ENCODE results near the gene NUTM2F.
"Not testable (repeated sequence)": the region's sequence is repeated elsewhere in the genome, so short reads cannot be mapped to it uniquely, and the experiment has no call there.

The NUTM2F gene, protein sequence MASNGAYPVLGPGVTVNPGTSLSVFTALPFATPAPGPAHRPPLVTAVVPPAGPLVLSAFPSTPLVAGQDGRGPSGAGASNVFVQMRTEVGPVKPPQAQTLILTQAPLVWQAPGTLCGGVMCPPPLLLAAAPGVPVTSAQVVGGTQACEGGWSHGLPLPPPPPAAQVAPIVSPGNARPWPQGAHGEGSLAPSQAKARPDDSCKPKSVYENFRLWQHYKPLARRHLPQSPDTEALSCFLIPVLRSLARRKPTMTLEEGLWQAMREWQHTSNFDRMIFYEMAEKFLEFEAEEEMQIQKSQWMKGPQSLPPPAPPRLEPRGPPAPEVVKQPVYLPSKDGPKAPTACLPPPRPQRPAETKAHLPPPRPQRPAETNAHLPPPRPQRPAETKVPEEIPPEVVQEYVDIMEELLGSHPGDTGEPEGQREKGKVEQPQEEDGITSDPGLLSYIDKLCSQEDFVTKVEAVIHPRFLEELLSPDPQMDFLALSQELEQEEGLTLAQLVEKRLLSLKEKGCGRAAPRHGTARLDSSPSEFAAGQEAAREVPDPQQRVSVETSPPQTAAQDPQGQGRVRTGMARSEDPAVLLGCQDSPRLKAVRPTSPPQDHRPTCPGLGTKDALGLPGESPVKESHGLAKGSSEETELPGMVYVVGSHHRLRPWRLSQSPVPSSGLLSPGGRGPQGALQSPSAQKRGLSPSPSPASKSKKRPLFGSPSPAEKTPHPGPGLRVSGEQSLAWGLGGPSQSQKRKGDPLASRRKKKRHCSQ

DNA sequence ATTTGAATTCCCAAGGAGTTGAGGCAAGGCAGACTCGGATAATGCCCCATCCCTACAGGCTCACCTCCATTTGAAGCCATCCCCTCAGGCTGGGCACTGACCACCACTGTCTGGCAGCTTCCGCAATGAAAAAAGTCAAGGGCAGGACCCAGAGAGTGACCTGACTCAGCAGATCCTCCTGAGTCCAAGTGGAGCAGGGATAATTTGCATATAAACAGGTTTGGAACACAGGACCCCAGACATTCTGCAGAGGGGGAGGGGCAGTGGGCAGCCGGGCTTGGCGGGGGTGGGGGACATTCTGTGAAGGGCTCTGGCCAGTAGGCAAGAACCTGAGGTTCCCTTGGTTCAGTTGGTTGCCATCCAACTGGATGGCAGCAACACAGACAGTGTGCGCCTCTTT is at the start of gene NUTM2F:
TSS of gene NUTM2F (minus strand) at position 101 of the 400 bp plus-strand sequence. CDS start at position 80, 21 bp downstream.
- DNase-seq (ENCODE audit: low read depth), result not testable (repeated sequence)

DNA sequence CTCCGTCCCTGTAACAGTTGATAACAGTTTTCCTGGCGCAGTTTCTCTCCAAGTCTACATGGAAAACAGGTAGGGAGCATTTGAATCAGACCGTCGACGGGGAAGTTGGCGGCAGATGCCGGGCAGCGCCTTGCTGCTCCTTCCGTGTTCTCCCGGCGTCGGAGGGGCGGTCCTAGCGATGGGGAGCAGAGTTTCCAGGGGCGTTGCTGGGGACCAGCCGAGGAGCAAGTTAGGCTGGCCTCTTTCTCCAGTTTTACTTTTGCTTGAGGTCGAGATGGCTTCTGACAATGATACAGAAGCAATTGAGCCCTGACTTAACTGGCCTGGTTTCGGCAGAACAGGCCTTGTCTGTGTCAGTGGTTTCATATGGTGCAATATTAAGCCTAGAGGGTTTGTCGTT is 46.8 kb upstream of the NUTM2F start:
- DNase-seq (ENCODE audit: low read depth), result not testable (repeated sequence)

DNA sequence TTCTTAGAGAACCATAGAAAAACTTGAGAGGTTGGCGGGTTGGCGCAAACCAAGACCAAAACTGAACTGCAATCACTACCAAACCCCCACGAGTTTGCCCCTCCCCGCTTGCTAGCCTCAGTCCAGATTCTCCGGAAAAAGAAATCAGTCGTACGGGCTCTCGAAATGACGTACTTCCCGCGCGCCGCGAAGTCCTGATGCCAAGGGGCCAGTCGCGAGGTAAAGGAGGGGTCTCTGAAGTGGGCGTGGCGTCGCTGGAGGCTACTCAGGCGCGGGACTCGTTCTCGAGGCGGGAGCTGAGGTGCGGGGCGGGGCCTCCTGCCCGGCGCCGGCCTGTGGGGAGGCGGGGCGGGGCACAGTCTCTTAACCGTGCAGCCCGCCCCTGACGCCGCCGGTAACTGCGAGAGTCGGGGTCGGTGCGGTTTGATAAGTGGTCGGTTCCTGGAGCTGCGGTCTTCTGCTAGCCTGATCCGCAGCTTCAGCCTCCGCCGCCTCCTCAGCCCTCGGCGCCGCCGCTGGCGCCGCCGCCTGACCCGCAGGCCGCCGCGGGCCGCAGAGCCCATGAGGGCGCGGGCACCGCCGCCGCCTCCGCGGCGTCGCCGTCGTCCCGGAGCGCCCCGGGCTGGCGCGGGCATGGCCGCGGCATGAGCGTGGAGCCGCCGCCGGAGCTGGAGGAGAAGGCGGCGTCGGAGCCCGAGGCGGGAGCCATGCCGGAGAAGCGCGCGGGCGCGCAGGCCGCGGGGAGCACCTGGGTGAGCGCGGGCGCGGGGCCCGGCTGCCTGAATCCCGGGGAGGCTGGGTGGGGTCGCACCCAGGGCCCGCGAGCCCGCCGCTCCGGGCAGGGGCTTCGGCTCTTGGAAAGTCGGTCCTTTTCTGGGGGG is 46.0 kb upstream of the NUTM2F start:
- DNase-seq (ENCODE audit: low read depth), result peak; percentile 76

DNA sequence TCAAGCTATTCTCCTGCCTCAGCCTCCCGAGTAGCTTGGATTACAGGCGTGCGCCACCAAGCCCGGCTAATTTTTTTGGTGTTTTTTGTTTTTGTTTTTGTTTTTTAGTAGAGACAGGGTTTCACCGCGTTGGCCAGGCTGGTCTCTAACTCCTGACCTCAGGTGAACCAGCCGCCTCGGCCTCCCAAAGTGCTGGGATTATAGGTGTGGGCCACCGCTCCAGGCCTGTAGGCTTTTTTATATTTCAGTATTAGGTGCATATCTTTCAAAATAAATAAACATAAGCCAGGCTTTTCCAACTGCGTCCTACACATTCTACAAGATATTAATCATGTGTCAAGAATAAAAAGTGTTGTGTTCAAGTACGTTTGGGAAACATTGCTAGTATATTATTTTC is 45.3 kb upstream of the NUTM2F start:
- not testable (repeated sequence) for DNase-seq (ENCODE audit: low read depth)

DNA sequence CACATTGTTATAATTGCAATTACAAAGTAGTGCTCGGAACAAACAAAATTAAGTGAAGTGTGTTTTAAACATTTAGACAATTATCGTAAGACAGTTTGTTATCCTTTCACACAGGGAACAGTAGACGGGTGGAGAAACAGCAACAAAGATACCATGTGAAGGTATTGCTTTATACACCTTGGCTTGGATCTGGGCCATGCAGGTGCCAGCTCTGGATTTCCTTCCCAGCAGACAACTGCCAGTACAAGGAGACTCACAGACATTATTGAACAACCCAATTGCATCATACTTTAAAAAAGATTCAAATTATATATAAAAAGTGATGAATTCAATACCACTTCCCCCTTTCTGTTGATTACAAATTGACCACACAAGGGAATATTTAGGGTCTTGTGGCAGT is 41.8 kb upstream of the NUTM2F start:
- not testable (repeated sequence) for DNase-seq (ENCODE audit: low read depth)

DNA sequence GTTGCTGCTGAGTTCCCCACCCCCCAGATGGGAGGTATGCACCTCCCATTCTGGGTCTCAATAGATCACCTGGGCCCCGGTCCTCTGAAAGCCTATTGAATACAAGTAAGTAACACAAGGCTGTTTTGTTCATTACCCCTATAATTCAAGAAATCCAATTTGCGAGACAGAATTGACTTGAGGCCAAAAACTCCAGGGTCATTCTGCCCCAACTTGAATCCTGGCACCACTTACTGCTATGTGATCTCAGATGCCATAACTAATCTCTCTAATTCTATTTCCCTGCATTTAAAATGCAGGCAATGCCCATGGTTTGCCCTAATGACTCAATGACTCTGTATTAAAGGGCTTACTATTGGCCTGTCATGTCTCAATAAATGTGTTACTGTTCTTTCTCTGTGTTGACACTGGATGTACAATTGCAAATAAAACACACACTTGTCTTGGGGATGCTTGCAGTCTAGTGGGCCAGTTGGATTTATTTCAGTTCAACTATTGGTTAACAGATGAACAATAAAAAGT is 35.7 kb upstream of the NUTM2F start:
- DNase-seq (ENCODE audit: low read depth), result not testable (repeated sequence)

DNA sequence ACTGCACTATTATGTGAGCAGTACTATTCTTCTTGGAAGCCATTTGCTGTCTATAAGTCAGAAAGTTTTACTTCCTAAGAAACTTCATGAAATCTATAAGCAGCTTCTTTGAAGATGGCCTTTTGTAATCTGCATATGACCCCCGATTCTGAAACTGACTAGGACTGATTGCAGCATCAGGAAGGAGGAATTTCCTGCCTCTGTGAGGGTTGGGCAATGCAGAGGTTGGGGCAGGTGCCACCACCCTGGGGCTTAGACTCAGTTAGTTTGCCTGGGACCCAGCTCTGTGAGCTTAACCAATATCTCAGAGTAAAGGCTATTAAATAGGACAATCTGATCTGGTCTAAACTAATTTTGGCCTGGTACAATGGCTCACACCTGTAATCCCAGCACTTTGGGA is 28.7 kb upstream of the NUTM2F start:
- DNase-seq (ENCODE audit: low read depth), result not testable (repeated sequence)

DNA sequence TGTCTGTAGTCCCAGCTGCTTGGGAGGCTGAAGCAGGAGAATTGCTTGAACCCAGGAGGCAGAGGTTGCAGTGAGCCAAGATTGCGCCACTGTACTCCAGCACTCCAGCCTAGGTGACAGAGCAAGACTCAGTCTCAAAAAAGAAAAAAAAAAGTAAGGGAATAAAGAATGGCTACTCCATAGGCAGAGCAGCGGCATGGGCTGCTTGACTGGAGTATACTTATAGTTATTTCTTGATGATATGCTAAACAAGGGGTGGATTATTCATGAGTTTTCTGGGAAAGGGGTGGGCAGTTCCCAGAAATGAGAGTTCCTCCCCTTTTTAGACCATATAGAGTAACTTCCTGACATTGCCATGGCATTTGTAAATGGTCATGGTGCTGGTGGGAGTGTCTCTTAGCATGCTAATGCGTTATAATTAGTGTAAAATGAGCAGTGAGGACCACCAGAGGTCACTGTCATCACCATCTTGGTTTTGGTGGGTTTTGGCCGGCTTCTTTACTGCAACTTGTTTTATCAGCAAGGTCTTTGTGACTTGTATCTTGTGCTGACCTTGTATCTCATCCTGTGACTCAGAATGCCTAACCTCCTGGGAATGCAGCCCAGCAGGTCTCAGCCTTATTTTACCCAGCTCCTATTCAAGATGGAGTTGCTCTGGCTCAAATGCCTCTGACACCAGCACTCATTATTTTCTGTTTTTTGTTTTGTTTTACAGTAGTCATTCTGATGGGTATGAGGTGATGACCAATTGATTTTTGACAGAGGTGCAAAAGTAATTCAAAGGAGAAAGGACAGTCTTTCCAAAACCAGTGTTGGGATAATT is 23.7 kb upstream of the NUTM2F start:
- not testable (repeated sequence) for DNase-seq (ENCODE audit: low read depth)

DNA sequence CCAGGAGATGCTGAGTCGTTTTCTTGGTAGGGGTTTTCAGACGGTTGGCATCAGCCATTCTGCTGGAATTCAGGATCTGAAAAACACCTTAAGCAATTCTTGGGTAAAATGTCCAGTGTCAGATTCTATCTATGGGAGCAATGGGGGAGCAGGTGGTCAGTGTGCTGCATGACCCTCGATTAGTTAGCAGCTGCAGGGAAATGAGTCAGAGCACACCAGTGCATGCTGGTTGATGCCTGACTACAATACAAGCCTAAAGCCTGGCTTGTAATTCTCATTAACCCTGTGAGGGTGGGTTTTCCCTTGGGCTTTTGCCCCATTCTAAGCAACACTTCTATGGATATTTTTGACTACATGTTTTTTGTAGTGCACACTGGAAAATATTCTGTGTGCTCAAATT is 20.3 kb upstream of the NUTM2F start:
- not testable (repeated sequence) for DNase-seq (ENCODE audit: low read depth)

DNA sequence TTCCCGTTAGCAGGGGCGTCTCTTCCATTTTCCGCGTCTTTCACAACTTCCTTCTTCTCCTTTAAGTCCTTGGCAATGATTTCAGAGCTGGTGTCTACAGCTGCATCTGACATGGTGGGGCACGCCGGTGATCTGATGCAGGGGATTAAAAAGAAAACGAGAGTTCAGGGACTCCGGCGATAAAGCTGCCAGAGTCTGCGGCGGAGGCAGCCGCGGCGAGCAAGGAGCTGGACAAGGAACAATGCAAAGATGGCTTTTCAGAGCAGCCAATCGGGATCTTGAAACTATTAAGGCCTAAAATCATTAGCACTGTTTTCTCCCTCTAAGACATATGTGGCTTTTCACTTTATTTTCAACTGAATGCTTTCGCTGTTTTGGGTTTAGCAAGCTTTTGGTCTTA is 19.0 kb upstream of the NUTM2F start:
- DNase-seq (ENCODE audit: low read depth), result not testable (repeated sequence)

DNA sequence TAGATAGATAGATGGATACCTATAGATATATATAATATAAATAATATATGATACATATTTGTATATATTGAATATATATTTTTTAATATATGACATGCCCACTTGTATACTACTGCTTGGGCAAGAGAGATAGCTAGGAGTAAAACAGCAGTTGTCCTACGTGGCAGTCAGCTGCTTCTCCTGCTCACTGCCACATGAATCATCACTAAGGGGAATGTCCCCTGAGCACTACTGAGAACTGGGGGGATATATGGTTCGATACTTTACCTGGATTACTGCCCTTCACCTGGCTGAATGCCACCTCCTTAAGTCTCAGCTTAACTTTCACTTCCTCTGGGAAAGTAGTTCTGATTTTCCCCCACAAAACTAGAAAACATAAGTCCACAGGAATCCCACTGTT is 13.3 kb upstream of the NUTM2F start:
- not testable (repeated sequence) for DNase-seq (ENCODE audit: low read depth)

DNA sequence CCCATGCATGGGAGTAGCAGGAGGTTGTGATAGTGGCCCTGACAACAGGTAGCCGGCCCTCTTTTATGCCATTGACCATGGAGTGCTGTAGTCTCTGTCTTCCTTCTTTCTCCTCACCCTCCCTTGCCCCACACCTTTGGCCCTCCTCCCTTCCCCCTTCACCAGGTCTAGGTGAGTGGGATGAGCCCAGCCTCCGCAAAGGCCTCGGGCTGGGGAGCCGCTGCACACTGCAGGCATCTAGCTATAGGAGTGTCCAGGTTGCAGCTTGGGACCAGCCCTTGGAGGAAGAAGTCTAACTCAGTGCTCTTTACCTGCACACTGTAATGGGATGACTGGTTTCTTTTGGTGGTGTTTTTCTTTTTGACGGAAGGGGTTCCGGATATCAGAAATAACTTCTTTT is 12.3 kb upstream of the NUTM2F start:
- DNase-seq (ENCODE audit: low read depth), result not testable (repeated sequence)

DNA sequence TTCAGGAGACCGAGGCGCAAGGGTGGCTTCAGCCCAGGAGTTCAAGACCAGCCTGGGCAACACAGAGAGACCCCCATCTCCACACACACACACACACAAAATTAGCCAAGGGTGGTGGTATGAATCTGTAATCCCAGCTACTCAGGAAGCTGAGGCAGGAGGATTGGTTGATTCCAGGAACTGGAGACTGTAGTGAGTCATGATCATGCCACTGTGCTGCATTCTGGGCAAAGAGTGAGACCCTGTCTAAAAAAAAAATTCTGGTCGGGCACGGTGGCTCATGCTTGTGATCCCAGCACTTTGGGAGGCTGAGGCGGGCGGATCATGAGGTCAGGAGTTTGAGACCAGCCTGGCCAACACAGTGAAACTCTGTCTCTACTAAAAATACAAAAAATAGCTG is 11.2 kb upstream of the NUTM2F start:
- DNase-seq (ENCODE audit: low read depth), result not testable (repeated sequence)

DNA sequence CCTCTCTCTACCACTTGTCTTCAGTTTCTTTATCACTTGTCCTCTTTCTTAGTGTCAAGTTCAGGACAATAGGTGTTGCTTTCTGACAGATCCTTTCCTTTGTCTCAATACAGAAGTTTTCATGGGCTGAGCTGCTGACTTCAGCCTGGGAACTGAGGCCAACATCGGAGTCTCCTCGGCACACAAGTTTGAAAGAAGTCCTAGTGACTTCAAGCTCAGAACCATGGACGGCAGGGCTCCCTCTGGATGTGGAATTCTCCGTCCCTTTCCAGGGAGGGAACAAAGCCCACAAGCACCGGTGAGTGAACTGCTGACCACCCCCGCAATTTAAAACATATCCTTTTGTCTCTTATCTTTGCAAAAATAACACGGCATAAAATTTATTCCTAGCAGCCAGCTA is 10.3 kb upstream of the NUTM2F start:
- not testable (repeated sequence) for DNase-seq (ENCODE audit: low read depth)

DNA sequence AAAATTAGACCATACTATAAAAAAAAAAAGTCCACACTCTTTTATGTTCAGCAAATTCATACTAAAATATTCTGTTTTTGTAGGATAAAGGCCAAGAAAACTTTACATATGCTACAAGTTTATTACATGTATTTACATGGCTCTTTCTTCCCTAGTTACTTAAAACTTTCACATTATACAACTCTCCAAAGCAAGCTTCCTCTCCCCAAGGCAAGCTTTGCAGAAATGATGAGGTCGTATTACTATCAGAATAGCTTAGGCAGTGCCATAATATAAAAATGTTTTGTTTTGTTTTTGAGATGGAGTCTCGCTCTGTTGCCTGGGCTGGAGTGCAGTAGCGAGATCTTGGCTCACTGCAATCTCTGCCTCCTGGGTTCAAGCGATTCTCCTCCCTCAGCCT is 8.0 kb upstream of the NUTM2F start:
- DNase-seq (ENCODE audit: low read depth), result not testable (repeated sequence)

DNA sequence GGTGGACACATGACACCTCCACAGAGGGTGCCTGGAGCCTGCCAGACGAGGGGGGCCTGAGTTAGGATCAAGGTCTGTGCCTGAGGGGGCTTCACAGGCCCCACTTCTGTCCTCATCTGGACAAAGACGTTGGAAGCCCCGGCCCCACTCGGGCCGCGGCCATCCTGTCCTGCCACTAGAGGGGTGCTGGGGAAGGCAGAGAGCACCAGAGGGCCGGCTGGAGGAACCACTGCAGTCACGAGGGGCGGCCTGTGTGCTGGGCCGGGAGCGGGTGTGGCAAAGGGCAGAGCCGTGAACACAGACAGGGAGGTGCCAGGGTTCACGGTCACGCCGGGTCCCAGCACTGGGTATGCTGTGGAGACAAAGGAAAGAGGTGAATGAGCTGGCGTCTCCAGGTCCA is 2.9 kb downstream of the NUTM2F start:
- DNase-seq (ENCODE audit: low read depth), result not testable (repeated sequence)

DNA sequence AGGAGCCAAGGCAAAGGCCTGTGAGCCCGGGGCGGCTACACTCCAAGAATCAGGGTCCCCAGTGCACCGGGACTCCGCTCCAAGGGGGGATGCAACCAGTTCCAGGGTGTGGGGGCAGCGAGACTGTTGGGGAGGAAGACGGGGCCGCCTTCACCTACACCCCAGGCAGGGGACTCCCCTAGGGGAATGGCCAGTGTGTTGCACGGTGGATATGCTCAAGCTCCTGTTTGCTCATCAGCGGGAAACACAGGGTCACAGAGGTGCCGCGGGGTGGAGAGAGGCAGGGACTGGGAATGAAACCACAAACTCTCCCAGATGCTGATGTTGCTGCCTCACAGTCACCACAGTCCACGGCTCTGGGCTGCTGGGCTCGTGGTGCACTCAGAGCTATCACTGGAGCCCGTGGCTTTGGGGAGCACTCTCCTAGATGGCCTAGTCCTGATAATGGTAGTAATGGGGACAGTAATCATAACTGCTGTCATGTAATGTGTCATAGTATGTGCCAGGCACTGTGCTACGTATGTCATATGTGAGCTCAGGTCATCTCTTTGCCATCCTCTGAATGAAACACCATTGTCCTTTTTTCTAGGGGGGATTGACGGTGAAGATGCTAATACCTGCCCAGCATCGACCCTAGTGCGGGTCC is 5.2 kb downstream of the NUTM2F start:
- not testable (repeated sequence) for DNase-seq (ENCODE audit: low read depth)

DNA sequence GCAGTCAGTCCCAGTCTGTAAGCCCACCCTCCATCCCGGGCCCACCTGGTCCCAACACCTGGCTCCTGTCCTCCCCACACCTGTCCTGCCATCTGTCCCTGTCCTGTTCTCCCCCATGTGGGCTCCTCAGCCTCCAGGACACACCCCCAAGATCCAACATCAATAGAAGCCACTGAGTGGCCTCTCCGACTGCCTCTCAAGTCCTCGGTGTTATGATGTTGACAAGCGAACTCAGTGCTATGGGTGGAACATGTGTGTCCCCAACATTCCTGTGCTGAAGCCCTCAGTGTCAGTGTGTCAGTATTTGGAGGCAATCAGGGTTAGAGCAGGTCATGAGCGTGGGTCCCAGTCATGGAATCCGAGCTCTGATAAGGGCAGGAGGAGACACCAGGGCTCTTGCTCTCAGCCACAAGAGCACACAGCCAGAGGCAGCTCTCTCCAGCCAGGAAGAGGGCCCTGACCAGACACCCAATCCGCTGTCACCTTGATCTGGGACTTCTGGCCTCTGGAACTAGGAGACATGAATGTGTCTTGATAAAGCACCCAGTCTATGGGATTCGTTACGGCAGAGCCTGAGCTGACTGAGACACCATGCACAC is 6.0 kb downstream of the NUTM2F start:
- not testable (repeated sequence) for DNase-seq (ENCODE audit: low read depth)

DNA sequence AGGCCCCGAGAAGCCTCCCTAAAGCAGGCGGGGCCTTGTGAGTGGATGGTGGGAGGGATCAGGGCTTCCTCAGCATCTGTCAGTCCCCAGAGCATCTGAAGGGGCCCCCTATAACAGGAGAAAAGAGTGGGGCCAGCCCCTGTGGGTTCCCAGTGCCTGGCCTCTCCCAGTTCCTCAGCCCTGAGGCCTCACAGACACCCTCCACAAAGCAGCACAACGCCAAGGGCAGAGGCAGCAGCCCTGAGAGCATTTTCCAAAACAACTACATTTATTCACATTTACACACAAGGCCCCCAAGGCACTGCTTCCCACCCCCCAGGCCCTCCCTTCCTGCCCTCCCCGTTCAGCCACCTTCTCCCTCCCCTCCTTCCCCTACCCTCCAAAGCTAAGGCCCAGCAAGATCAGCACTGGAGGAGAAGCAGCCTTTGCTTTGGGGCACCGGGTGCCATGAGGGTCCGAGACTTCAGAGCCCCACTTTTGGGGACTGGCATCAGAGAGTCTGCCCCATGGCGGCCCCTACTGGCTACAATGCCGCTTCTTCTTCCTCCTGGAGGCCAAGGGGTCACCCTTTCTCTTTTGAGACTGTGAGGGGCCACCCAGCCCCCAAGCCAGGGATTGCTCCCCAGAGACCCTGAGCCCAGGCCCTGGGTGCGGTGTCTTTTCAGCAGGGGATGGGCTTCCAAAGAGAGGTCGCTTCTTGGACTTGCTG is 10.3 kb downstream of the NUTM2F start:
- DNase-seq (ENCODE audit: low read depth), result not testable (repeated sequence)
